SK-N-SH (cell line): Measurements from ENCODE around the gene MMP2. TPM values are rescaled to one million over a fixed set of nuclear protein-coding genes. Genes with fewer than 3 reads are reported as not detected.

Experiments used
- ELF1 ChIP-seq: IDR thresholded peaks from 2 replicates; pipeline ENCODE4 v1.4.0; 2012
- EP300 ChIP-seq, 2 experiments: IDR thresholded peaks; 2 replicates each; pipeline versions ENCODE4 v1.4.0 to v1.6.1; 2012; ENCODE audit warnings: borderline replicate concordance in 1 of 2, low read depth in 1 of 2, low read length in 1 of 2
- EZH2phosphoT487 ChIP-seq: fragments of 200-600 bp; sonication (generic); IDR thresholded peaks from 2 replicates; pipeline ENCODE4 v1.6.1; 2017; ENCODE audit warnings: low read depth, mixed run types, mild to moderate bottlenecking, antibody characterized with exemption, moderate library complexity, borderline replicate concordance
- GABPA ChIP-seq: IDR thresholded peaks from 2 replicates; pipeline ENCODE4 v1.4.0; 2012; ENCODE audit warnings: low read depth, mild to moderate bottlenecking
- GATA2 ChIP-seq: sonication (generic); formaldehyde crosslinking; IDR thresholded peaks from 2 replicates; pipeline ENCODE4 v1.5.0; 2020; ENCODE audit warnings: mild to moderate bottlenecking, missing genetic modification reagents
- JUND ChIP-seq: IDR thresholded peaks from 2 replicates; pipeline ENCODE4 v1.4.0; 2012
- MEF2A ChIP-seq: IDR thresholded peaks from 2 replicates; pipeline ENCODE4 v1.4.0; 2012; ENCODE audit warnings: low read depth, borderline replicate concordance
- MXI1 ChIP-seq: IDR thresholded peaks from 2 replicates; pipeline ENCODE4 v1.6.1; 2012; ENCODE audit warnings: mild to moderate bottlenecking, low read depth, low read length, improper control_type of control experiment
- NFIC ChIP-seq: IDR thresholded peaks from 2 replicates; pipeline ENCODE4 v1.4.0; 2012; ENCODE audit warnings: borderline replicate concordance
- NRF1 ChIP-seq: IDR thresholded peaks from 2 replicates; pipeline ENCODE4 v1.6.1; 2012; ENCODE audit warnings: low read depth, mild to moderate bottlenecking, low read length
- POLR2AphosphoS5 ChIP-seq: IDR thresholded peaks from 2 replicates; pipeline ENCODE4 v1.6.1; 2012; ENCODE audit warnings: low read depth, low read length
- RAD21 ChIP-seq: IDR thresholded peaks from 2 replicates; pipeline ENCODE4 v1.6.1; 2012; ENCODE audit warnings: mild to moderate bottlenecking, low read length
- RCOR1 ChIP-seq: fragments of 150-350 bp; IDR thresholded peaks from 2 replicates; pipeline ENCODE4 v1.6.1; 2017; ENCODE audit warnings: antibody characterized with exemption, low read length
- REST ChIP-seq: IDR thresholded peaks from 2 replicates; pipeline ENCODE4 v1.6.1; 2012; ENCODE audit warnings: mild to moderate bottlenecking, low read depth, low read length, moderate library complexity
- SIN3A ChIP-seq: IDR thresholded peaks from 2 replicates; pipeline ENCODE4 v1.6.1; 2012; ENCODE audit warnings: low read depth, mild to moderate bottlenecking, low read length, moderate library complexity, borderline replicate concordance
- TCF12 ChIP-seq: IDR thresholded peaks from 2 replicates; pipeline ENCODE4 v1.4.0; 2012
- USF1 ChIP-seq: IDR thresholded peaks from 2 replicates; pipeline ENCODE4 v1.4.0; 2012; ENCODE audit warnings: low read depth, borderline replicate concordance
- YY1 ChIP-seq: IDR thresholded peaks from 2 replicates; pipeline ENCODE4 v1.4.0; 2012; ENCODE audit warnings: low read depth, mild to moderate bottlenecking
- polyA plus RNA-seq, 3 experiments: library from polyadenylated mRNA; depleted of rRNA; stranded (reverse); fragments of >200 nt; gene quantifications; 2 replicates each; pipeline ENCODE4 v1.2.3, GENCODE V29; 2012
- TF ChIP-seq, protein P1 (sequence below): fragments of 200-600 bp; sonication (generic); IDR thresholded peaks from 2 replicates; pipeline ENCODE4 v1.6.1; 2017; ENCODE audit warnings: antibody characterized with exemption, mild to moderate bottlenecking, moderate library complexity
- TF ChIP-seq, protein P2 (sequence below): IDR thresholded peaks from 2 replicates; pipeline ENCODE4; 2012

The MMP2 gene
- polyA plus RNA-seq, 1 of the 3 experiments (the other 2 are of a cell fraction): 1,101 TPM

GRCh38 chr16:55494994-55495421, 16.0 kb downstream of the MMP2 start (continued):
- TF ChIP-seq GABPA (no peak), NRF1 (no peak), ELF1 (no peak), REST (no peak), EP300 (IDR thresholded peaks at IDR 0.05; ENCODE audit: borderline replicate concordance in 1 of 2, low read depth in 1 of 2, low read length in 1 of 2) (peak in 1 of 2 experiments; percentile 27; a peak in 1 of 4 replicates), USF1 (no peak), JUND (no peak), MEF2A (no peak), RCOR1 (no peak), RAD21 (peak; percentile 88), GATA2 (no peak), SIN3A (0 out of 2 replicates have a peak, but pooled peaks have one; percentile 36), YY1 (no peak), EZH2phosphoT487 (no peak), TCF12 (peak; percentile 59), NFIC (peak; percentile 65), POLR2AphosphoS5 (0 out of 2 replicates have a peak, but pooled peaks have one; percentile 36), MXI1 (peak; percentile 91)
- TF ChIP-seq, protein P1, sequence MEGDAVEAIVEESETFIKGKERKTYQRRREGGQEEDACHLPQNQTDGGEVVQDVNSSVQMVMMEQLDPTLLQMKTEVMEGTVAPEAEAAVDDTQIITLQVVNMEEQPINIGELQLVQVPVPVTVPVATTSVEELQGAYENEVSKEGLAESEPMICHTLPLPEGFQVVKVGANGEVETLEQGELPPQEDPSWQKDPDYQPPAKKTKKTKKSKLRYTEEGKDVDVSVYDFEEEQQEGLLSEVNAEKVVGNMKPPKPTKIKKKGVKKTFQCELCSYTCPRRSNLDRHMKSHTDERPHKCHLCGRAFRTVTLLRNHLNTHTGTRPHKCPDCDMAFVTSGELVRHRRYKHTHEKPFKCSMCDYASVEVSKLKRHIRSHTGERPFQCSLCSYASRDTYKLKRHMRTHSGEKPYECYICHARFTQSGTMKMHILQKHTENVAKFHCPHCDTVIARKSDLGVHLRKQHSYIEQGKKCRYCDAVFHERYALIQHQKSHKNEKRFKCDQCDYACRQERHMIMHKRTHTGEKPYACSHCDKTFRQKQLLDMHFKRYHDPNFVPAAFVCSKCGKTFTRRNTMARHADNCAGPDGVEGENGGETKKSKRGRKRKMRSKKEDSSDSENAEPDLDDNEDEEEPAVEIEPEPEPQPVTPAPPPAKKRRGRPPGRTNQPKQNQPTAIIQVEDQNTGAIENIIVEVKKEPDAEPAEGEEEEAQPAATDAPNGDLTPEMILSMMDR: peak; percentile 56
- TF ChIP-seq, protein P2, sequence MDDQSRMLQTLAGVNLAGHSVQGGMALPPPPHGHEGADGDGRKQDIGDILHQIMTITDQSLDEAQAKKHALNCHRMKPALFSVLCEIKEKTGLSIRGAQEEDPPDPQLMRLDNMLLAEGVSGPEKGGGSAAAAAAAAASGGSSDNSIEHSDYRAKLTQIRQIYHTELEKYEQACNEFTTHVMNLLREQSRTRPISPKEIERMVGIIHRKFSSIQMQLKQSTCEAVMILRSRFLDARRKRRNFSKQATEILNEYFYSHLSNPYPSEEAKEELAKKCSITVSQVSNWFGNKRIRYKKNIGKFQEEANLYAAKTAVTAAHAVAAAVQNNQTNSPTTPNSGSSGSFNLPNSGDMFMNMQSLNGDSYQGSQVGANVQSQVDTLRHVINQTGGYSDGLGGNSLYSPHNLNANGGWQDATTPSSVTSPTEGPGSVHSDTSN: peak; percentile 35; the same call in 1 of the 2 replicates
